HG03159 (cell line): ENCODE measurements around the gene PPP1R16B.
"Not testable (repeated sequence)": the region's sequence is repeated elsewhere in the genome, so short reads cannot be mapped to it uniquely, and the experiment has no call there.

Source experiments
- ATAC-seq: cut with Tn5 transposase; IDR thresholded peaks from one replicate; pipeline ENCODE4 v1.9.1; 2021; ENCODE audit warnings: mild to moderate bottlenecking, moderate library complexity; ENCODE audit not compliant: unreplicated experiment

PPP1R16B gene

GRCh38 chr20:38842558-38842981 lies 37.1 kb downstream of the PPP1R16B start:
- peak; percentile 80 for ATAC-seq

GRCh38 chr20:38843346-38843745 lies 37.8 kb downstream of the PPP1R16B start:
- ATAC-seq, result peak; percentile 27

GRCh38 chr20:38844963-38845362 lies 39.5 kb downstream of the PPP1R16B start:
- ATAC-seq, result no peak

GRCh38 chr20:38847840-38848239 lies 42.3 kb downstream of the PPP1R16B start:
- no peak for ATAC-seq

- no peak for ATAC-seq
These were observed 48.3 kb downstream of the PPP1R16B start for GRCh38 chr20:38853759-38854158.

- ATAC-seq, result no peak
These were observed 49.2 kb downstream of the PPP1R16B start for GRCh38 chr20:38854654-38855066.

- no peak for ATAC-seq
These were observed 49.9 kb downstream of the PPP1R16B start for GRCh38 chr20:38855356-38855755.

- ATAC-seq, result no peak
These were observed 51.1 kb downstream of the PPP1R16B start for GRCh38 chr20:38856570-38856969.

- no peak for ATAC-seq
These were observed 52.2 kb downstream of the PPP1R16B start for GRCh38 chr20:38857703-38858102.

- ATAC-seq, result peak; percentile 29
These were observed 53.7 kb downstream of the PPP1R16B start for GRCh38 chr20:38859070-38859690.

GRCh38 chr20:38859857-38860256 lies 54.4 kb downstream of the PPP1R16B start:
- ATAC-seq, result not testable (repeated sequence)

GRCh38 chr20:38861071-38861401 lies 55.5 kb downstream of the PPP1R16B start:
- no peak for ATAC-seq

GRCh38 chr20:38862226-38862625 lies 56.7 kb downstream of the PPP1R16B start:
- no peak for ATAC-seq

GRCh38 chr20:38863024-38863851 lies 57.7 kb downstream of the PPP1R16B start:
- no peak for ATAC-seq

- no peak for ATAC-seq
These were observed 59.2 kb downstream of the PPP1R16B start for GRCh38 chr20:38864662-38865061.

- no peak for ATAC-seq
These were observed 61.0 kb downstream of the PPP1R16B start for GRCh38 chr20:38866265-38867061.

GRCh38 chr20:38867062-38867359 lies 61.5 kb downstream of the PPP1R16B start:
- ATAC-seq, result no peak

GRCh38 chr20:38870733-38871559 lies 65.4 kb downstream of the PPP1R16B start:
- no peak for ATAC-seq

- no peak for ATAC-seq
These were observed 66.1 kb downstream of the PPP1R16B start for GRCh38 chr20:38871560-38871953.

GRCh38 chr20:38872036-38872435 lies 66.5 kb downstream of the PPP1R16B start:
- ATAC-seq, result no peak

- no peak for ATAC-seq
These were observed 67.1 kb downstream of the PPP1R16B start for GRCh38 chr20:38872491-38873049.
